ENCODE results near the gene FXYD4.

DNA sequence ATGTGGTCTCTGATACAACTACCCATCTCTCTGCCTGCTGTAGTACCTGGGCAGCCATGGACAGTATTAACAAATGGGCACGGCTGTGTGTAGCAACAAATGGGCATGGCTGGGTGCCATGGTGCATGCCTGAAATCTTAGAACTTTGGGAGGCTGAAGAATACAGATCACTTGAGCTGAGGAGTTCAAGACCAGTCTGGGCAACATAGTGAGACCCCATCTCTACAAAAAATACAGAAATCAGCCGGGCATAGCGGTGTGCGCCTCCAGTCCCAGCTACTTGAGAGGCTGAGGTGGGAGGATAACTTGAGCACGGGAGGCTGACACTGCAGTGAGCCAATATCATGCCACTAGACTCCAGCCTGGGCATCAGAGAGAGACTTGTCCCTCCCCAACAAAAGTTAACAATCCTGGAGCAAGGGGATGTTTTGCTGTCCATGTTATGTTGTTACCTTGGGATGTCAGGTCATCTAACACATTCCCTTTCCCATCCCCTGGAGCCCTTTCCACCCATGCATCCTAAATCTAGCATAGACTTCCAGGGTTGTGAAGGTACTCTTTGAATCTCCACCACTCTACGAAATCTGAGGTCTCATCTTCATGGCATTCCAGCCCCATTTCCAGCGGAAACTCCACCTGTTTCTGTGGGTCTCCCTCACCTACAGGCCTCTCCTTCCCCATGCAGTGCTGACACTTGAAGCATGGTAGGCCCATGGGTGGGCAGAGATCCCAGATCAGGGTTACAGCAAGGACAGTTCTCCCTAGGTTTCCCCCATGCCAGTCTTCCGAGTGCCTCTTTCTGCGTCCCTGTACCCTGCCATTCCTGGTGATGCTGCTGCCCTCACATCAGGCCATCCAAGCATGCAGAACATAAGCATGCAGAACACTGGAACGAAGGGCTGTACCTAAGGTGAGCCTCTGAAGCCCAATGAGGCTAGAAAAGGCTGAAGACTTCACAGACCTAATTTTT is 13.1 kb downstream of the FXYD4 start:
- TF ChIP-seq ETV6 (CRISPR knock-in tag; IDR thresholded peaks at IDR 0.05) (no peak), ZNF232 (CRISPR knock-in tag; IDR thresholded peaks at IDR 0.05) (peak; percentile 53; the same call in 1 of the 2 replicates)

Data from WTC11 (cell line).